GM19099 (cell line): Measurements from ENCODE around the gene ZNRF1.

Source experiments
- POLR2A ChIP-seq: IDR thresholded peaks from 3 replicates; pipeline ENCODE4 v1.6.1; 2011; ENCODE audit warnings: low read depth; ENCODE audit not compliant: insufficient read length; ENCODE audit errors: extremely low read depth

The ZNRF1 gene

DNA sequence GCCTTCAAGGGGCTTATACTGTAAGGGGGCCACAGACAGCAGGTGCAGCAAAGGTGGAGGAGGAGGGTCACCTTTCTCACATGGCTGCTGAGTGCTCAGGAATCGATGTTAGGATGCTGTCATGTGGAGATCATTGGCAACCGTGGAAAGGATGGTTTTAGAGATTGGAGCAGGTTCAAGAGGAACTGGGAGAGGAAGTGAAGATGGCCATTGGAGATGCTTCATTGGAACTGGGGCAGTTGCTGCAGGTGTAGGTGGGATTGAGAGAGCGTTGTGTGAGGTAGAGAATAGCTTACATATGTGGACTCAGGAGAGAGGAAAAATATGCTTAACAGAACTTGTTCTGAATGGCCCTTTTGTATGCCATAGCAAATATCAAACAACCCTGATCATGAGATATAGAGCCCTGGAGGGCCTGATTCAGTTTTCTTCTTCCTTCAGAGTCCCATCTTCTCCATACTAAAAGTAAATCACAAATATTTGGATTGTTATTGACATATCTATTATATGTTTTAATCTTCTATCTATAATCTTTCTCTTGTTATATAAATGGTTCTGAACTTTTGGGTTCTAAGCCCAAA lies 77.0 kb downstream of the ZNRF1 start:
- TF ChIP-seq POLR2A, result no peak

DNA sequence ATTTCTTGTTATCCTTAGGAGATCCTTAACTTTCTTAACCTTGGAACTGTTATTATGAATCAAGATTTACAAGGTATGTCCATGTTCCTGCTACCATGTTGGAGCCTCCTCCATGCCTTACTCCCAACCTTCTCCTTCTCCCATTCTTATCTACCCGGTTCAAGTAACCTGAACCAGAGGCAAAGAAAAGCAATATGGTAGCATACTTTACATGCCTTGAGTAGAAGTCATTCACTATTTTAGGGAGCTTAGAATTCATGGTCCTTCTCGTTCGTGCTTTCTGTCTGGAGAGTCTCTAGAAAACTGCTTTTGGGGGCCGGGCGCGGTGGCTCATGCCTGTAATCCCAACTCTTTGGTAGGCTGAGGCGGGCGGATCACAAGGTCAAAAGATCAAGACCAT lies 80.1 kb downstream of the ZNRF1 start:
- TF ChIP-seq POLR2A, result no peak

GRCh38 chr16:75079346-75079926 lies 80.6 kb downstream of the ZNRF1 start:
- no peak for TF ChIP-seq POLR2A

DNA sequence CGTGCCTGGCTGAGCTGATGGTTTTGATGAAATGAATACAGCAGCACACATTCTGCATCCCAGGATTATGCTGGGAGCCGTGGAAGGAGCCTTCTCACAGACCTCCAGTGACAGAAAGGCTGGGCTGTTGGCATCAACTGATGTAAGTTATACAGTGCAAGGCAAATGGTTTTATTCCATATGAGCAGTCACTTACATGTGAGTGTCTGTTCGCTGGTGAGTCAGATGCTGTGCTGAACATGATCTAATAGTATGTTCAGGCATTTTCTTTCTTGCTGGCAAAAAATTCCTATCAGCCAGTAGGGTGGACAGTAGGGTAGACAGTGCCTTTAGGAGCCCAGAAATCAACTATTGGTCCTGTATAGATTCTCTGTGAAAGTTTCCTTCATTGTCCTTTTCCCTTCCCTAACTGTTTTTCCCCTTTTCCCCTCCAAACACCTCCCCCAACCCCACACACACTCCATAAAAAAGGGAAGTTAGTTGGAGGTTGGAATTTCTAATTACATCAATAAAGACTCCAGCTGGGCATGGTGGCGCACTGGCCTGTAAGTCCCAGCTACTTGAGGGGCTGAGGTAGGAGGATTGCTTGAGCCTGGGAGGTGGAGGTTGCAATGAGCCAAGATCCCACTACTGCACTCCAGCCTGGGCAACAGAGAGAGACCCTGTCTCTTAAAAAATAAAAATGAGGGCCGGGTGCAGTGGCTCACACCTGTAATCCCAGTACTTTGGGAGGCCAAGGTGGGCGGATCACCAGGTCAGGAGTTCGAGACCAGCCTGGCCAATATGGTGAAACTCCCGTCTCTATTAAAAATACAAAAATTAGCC lies 81.6 kb downstream of the ZNRF1 start:
- TF ChIP-seq POLR2A, result no peak

DNA sequence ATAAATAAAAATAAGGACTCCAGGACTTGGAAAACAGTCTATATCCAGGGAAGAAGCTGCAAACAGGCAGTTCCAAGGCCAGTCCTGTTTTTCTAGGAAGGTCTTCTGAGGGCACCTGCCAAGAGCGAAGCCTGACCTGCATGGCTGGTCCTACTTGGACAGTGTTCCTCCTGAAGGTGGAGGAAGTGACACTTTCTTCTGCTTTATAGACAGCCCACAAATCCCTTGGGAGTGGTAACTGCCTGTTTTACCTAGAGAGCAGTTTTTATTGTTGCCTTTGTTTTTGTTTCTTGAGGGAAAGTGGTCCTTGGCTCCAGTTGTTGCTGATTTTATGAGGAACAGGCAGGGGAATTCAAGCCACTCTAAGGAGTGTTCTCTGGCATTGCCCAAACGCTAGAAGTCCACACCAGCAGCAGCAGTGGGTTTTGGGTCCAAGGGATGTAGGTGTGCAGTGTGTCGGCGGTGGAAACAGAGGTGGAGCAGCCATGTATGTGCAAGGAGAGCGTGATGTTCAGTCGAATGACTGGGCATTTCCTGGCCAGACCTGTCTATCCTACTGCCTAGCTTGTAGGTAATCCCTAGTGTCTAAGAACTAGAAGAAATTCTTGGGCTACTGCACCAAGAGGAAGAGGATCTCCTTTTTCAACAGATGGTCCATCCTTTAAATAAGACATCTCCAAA lies 82.5 kb downstream of the ZNRF1 start:
- TF ChIP-seq POLR2A, result no peak

GRCh38 chr16:75083813-75084212 lies 85.0 kb downstream of the ZNRF1 start:
- TF ChIP-seq POLR2A, result no peak

GRCh38 chr16:75085556-75085955 lies 86.7 kb downstream of the ZNRF1 start:
- TF ChIP-seq POLR2A, result no peak

GRCh38 chr16:75086281-75086680 lies 87.5 kb downstream of the ZNRF1 start:
- TF ChIP-seq POLR2A, result no peak

GRCh38 chr16:75086688-75087374 lies 88.0 kb downstream of the ZNRF1 start:
- TF ChIP-seq POLR2A, result no peak

- TF ChIP-seq POLR2A, result no peak
Measured at GRCh38 chr16:75087375-75087979, 88.7 kb downstream of the ZNRF1 start.

GRCh38 chr16:75088216-75088615 lies 89.4 kb downstream of the ZNRF1 start:
- TF ChIP-seq POLR2A, result no peak

- TF ChIP-seq POLR2A, result no peak
Measured at GRCh38 chr16:75088934-75089333, 90.1 kb downstream of the ZNRF1 start.

- no peak for TF ChIP-seq POLR2A
Measured at GRCh38 chr16:75089486-75090202, 90.8 kb downstream of the ZNRF1 start.

DNA sequence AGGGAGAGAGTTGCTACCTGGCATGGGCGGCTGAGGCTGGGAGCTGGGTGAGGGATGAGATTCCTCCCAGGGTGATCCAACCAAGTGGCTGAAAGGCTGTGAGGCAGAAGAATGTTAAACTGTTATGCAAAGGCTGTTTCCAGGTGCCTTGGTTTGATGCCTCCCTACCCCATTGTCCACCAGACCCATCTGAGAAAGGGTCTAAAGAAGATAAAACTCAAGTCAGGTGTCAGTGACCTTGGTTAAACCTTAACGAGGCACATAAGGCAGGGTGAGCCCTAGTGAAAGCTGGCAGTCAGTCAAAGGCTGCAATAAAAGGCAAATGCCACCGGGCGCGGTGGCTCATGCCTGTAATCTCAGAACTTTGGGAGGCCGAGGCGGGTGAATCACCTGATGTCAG lies 94.0 kb downstream of the ZNRF1 start:
- TF ChIP-seq POLR2A, result no peak
